Endodermal cell (in vitro differentiated cells): ENCODE measurements around the gene CTSL. TPM values are rescaled to one million over a fixed set of nuclear protein-coding genes. Genes with fewer than 3 reads are reported as not detected.
"Not testable (repeated sequence)": the region's sequence is repeated elsewhere in the genome, so short reads cannot be mapped to it uniquely, and the experiment has no call there.

Source experiments
- DNase-seq: peaks from one replicate; pipeline ENCODE4 v3.0.0-alpha.2; 2017
- H3K27ac ChIP-seq: 2 replicates; pipeline ENCODE4 v1.5.1; 2013; ENCODE audit warnings: mild to moderate bottlenecking, low read depth, low read length, moderate library complexity
- H3K27me3 ChIP-seq: 2 replicates; pipeline ENCODE4 v1.6.1; 2013; ENCODE audit warnings: mild to moderate bottlenecking, low read length, moderate library complexity; ENCODE audit not compliant: insufficient read depth, control insufficient read depth, poor library complexity, severe bottlenecking
- H3K36me3 ChIP-seq: 2 replicates; pipeline ENCODE4 v1.7.0; 2013; ENCODE audit warnings: mild to moderate bottlenecking, low read length, moderate library complexity; ENCODE audit not compliant: control insufficient read depth, insufficient read depth
- H3K4me1 ChIP-seq: one replicate; pipeline ENCODE4 v1.7.0; 2013; ENCODE audit warnings: low read length; ENCODE audit not compliant: control insufficient read depth, insufficient read depth
- H3K4me3 ChIP-seq: 2 replicates; pipeline ENCODE4 v1.5.1; 2013; ENCODE audit warnings: mild to moderate bottlenecking, low read length, moderate library complexity
- H3K9ac ChIP-seq: 2 replicates; pipeline ENCODE4 v1.6.1; 2013; ENCODE audit warnings: mild to moderate bottlenecking, low read length, moderate library complexity; ENCODE audit not compliant: poor library complexity, severe bottlenecking; ENCODE audit errors: extremely low read depth
- H3K9me3 ChIP-seq: 2 replicates; pipeline ENCODE4 v1.6.1; 2013; ENCODE audit warnings: mild to moderate bottlenecking, low read length, moderate library complexity; ENCODE audit not compliant: control insufficient read depth
- H3K27ac Mint-ChIP-seq: 2 replicates; pipeline ENCODE4 v1.8.0; 2020; ENCODE audit warnings: mixed read lengths
- H3K27me3 Mint-ChIP-seq: 2 replicates; pipeline ENCODE4 v1.8.0; 2021; ENCODE audit warnings: mild to moderate bottlenecking, mixed read lengths; ENCODE audit not compliant: insufficient read depth
- H3K36me3 Mint-ChIP-seq: 2 replicates; pipeline ENCODE4 v1.8.0; 2020; ENCODE audit warnings: low read depth, mixed read lengths
- H3K4me1 Mint-ChIP-seq: 2 replicates; pipeline ENCODE4 v1.8.0; 2020; ENCODE audit warnings: mixed read lengths
- H3K4me3 Mint-ChIP-seq: 2 replicates; pipeline ENCODE4 v1.8.0; 2020; ENCODE audit warnings: mild to moderate bottlenecking, moderate library complexity, mixed read lengths
- H3K9me3 Mint-ChIP-seq: 2 replicates; pipeline ENCODE4 v1.8.0; 2020; ENCODE audit warnings: mild to moderate bottlenecking, mixed read lengths
- CTCF ChIP-seq: fragments of 200-600 bp; sonication (generic); conservative IDR thresholded peaks from 2 replicates; pipeline ENCODE4 v1.5.0; 2021; ENCODE audit warnings: antibody characterized with exemption, mild to moderate bottlenecking
- WGBS, 2 experiments: methylation state at CpG; one replicate each; pipeline versions ENCODE4 v1.1.5 to v1.1.7; 2013; ENCODE audit warnings: missing lambda C conversion rate in 2 of 2, mixed read lengths in 1 of 2; ENCODE audit not compliant: insufficient coverage in 1 of 2, insufficient read length in 1 of 2; 5-methylcytosine and 5-hydroxymethylcytosine counted together
- total RNA-seq, 2 donors: library from RNA; stranded (reverse); fragmentation: NEBNext Ultra II Directional in 1 of 2; extraction: Animal tissue kit (Norgen Biotek cat#: 25700) in 1 of 2; gene quantifications; 2 replicates in 1 of 2; 3 replicates in 1 of 2; pipeline ENCODE4 v1.2.1, GENCODE V29; 2021

The CTSL gene
- total RNA-seq, 2 donors from 2014 or later = 81.2 to 131 TPM

GRCh38 chr9:87751423-87751822 is 25.5 kb downstream of the CTSL start:
- Histone ChIP-seq H3K27me3 (no peaks in the 10 kb centered on the region), H3K36me3 (no peaks in the 10 kb centered on the region), H3K27ac (no peak overlapping the region), H3K4me1 (no peaks in the 10 kb centered on the region), H3K9me3 (peaks cover 11% of the 10 kb centered on the region), H3K4me3 (no peak overlapping the region), H3K9ac (no peak overlapping the region)
- no peak for DNase-seq
- H3K27me3 Mint-ChIP-seq = no peaks in the 10 kb centered on the region
- H3K36me3 Mint-ChIP-seq = no peaks in the 10 kb centered on the region
- peaks cover 7% of the 10 kb centered on the region for H3K9me3 Mint-ChIP-seq
- H3K27ac Mint-ChIP-seq = no peak overlapping the region
- no peak overlapping the region for H3K4me3 Mint-ChIP-seq
- WGBS, 2 experiments = 95 to 100% methylated on average over 1 to 3 of the region's 3 CpGs
- TF ChIP-seq CTCF = no peak
- H3K4me1 Mint-ChIP-seq = no peaks in the 10 kb centered on the region

GRCh38 chr9:87751868-87752267 is 25.9 kb downstream of the CTSL start:
- no peaks in the 10 kb centered on the region for H3K27me3 Mint-ChIP-seq
- Histone ChIP-seq H3K9ac (no peak overlapping the region), H3K27ac (no peak overlapping the region), H3K9me3 (peaks cover 11% of the 10 kb centered on the region), H3K27me3 (no peaks in the 10 kb centered on the region), H3K4me1 (no peaks in the 10 kb centered on the region), H3K4me3 (no peak overlapping the region), H3K36me3 (no peaks in the 10 kb centered on the region)
- H3K9me3 Mint-ChIP-seq = peaks cover 7% of the 10 kb centered on the region
- no peak for DNase-seq
- peaks cover 3% of the 10 kb centered on the region for H3K4me1 Mint-ChIP-seq
- no peak overlapping the region for H3K27ac Mint-ChIP-seq
- no peak for TF ChIP-seq CTCF
- H3K36me3 Mint-ChIP-seq = no peaks in the 10 kb centered on the region
- WGBS, 2 experiments = 94 to 100% methylated on average over 1 to 4 of the region's 4 CpGs
- H3K4me3 Mint-ChIP-seq = no peak overlapping the region

- no peak overlapping the region for H3K27ac Mint-ChIP-seq
- Histone ChIP-seq H3K27ac (no peak overlapping the region), H3K4me3 (no peak overlapping the region), H3K27me3 (no peaks in the 10 kb centered on the region), H3K4me1 (no peaks in the 10 kb centered on the region), H3K36me3 (no peaks in the 10 kb centered on the region), H3K9ac (no peak overlapping the region), H3K9me3 (peaks cover 11% of the 10 kb centered on the region)
- H3K9me3 Mint-ChIP-seq = peaks cover 11% of the 10 kb centered on the region
- H3K4me3 Mint-ChIP-seq = no peak overlapping the region
- no peak for DNase-seq
- 68 to 80% methylated on average over 1 to 2 of the region's 2 CpGs for WGBS, 2 experiments
- no peaks in the 10 kb centered on the region for H3K36me3 Mint-ChIP-seq
- H3K27me3 Mint-ChIP-seq = no peaks in the 10 kb centered on the region
- peaks cover 6% of the 10 kb centered on the region for H3K4me1 Mint-ChIP-seq
- TF ChIP-seq CTCF = no peak
Measured at GRCh38 chr9:87753313-87753712, 27.4 kb downstream of the CTSL start.

GRCh38 chr9:87758330-87758729 is 32.4 kb downstream of the CTSL start:
- peaks cover 16% of the 10 kb centered on the region for H3K9me3 ChIP-seq
- H3K4me1 ChIP-seq, H3K4me3 Mint-ChIP-seq, H3K4me1 Mint-ChIP-seq, H3K4me3 ChIP-seq, H3K36me3 ChIP-seq, DNase-seq, H3K27ac Mint-ChIP-seq, H3K27me3 Mint-ChIP-seq, H3K36me3 Mint-ChIP-seq, H3K9ac ChIP-seq, H3K27me3 ChIP-seq, H3K27ac ChIP-seq: not testable (repeated sequence)
- H3K9me3 Mint-ChIP-seq = peaks cover 25% of the 10 kb centered on the region
- 92 to 95% methylated on average over 5 to 8 of the region's 24 CpGs for WGBS, 2 experiments

- H3K27me3 ChIP-seq, H3K27ac Mint-ChIP-seq, H3K4me1 ChIP-seq, H3K4me1 Mint-ChIP-seq, H3K9me3 ChIP-seq, H3K4me3 Mint-ChIP-seq, H3K9ac ChIP-seq, H3K36me3 ChIP-seq, H3K36me3 Mint-ChIP-seq, H3K4me3 ChIP-seq, H3K27ac ChIP-seq, DNase-seq: not testable (repeated sequence)
- peaks cover 23% of the 10 kb centered on the region for H3K9me3 Mint-ChIP-seq
- H3K27me3 Mint-ChIP-seq = peaks cover 11% of the 10 kb centered on the region
Measured at GRCh38 chr9:87759980-87760379, 34.1 kb downstream of the CTSL start.
